Pancreas (tissue), 10 donors: ENCODE data around the gene ZDHHC24. TPM values are rescaled to one million over a fixed set of nuclear protein-coding genes. Genes with fewer than 3 reads are reported as not detected.

ENCODE experiments used
- ATAC-seq, 4 donors: fragments of 200-7000 bp; cut with Tn5 transposase; one replicate each; pipeline versions ENCODE4 v1.8.0 to v1.9.1; 2020; ENCODE audit warnings: mild to moderate bottlenecking in 4 of 4, moderate library complexity in 4 of 4
- DNase-seq, 6 donors: peaks; one replicate each; pipeline ENCODE4 v3.0.0-alpha.2; 2020
- FAIRE-seq: peaks from 2 replicates; lab custom pipeline; 2012; peaks lifted over from hg19 to GRCh38; lab: Jason Lieb, UNC
- H3K27ac ChIP-seq, 4 donors: fragments of 200-600 bp; sonication (generic); 1 replicate in 3 of 4; 2 replicates in 1 of 4; pipeline versions ENCODE4 v1.5.0 to v1.8.0; 2020
- H3K27me3 ChIP-seq, 4 donors: fragments of 200-600 bp; one replicate each; pipeline ENCODE4 v1.8.0; 2021
- H3K36me3 ChIP-seq, 3 donors: fragments of 200-600 bp; sonication (generic) in 1 of 3; one replicate each; pipeline versions ENCODE4 v1.5.0 to v1.8.0; 2020 to 2021
- H3K4me1 ChIP-seq, 3 donors: fragments of 200-600 bp; one replicate each; pipeline ENCODE4 v1.8.0; 2021
- H3K4me3 ChIP-seq, 4 donors: fragments of 200-600 bp; sonication (generic) in 2 of 4; one replicate each; pipeline versions ENCODE4 v1.5.0 to v1.8.0; 2020 to 2021
- H3K9me3 ChIP-seq, 4 donors: fragments of 200-600 bp; one replicate each; pipeline ENCODE4 v1.8.0; 2021
- WGBS, 2 donors: extraction: QIAGEN DNeasy Blood & Tissue Kit; methylation state at CpG; one replicate each; pipeline ENCODE4 v1.1.7; 2013; 5-methylcytosine and 5-hydroxymethylcytosine counted together
- intact Hi-C, 3 donors: fragments of 100-400 bp; cut with DNase I; formaldehyde crosslinking; loops; one replicate each; pipeline versions ENCODE4 v1.11.1 to v1.14.2; 2022
- polyA plus RNA-seq, 2 donors: library from polyadenylated mRNA; stranded (reverse); fragments of 200-250 nt; gene quantifications; one replicate each; pipeline ENCODE4 v1.2.3, GENCODE V29; 2013
- total RNA-seq, 6 donors: library from RNA; stranded (reverse); fragmentation: NEBNext Ultra II Directional in 4 of 6; extraction: Animal tissue kit (Norgen Biotek cat#: 25700) in 4 of 6; gene quantifications; one replicate each; pipeline versions ENCODE4 v1.2.1 to v1.2.4, GENCODE V29; 2021 to 2023
- TF ChIP-seq, protein P1 (sequence below), 4 donors: fragments of 200-600 bp; sonication (generic) in 3 of 4; IDR thresholded peaks; one replicate each; pipeline versions ENCODE4 v1.5.0 to v1.8.0; 2021; ENCODE audit warnings: antibody characterized with exemption in 4 of 4
- donor health status: healthy with polysubstance abuse.
- donor health status: DM: no; HTN: no; CAD: no; lungs with moderate emphysema.
- donor health status: DM: no; HTN: no; CAD: no.
- donor health status: control.
- donor health status: control.
- donor health status: Bipolar disorder and iron deficiency.
- donor health status: DM: yes; HTN: yes; CAD: no.
- donor health status: DM: no; HTN: no; CAD: no.
- donor health status: DM: no; HTN: no; CAD: no.
- donor health status: DM: yes; HTN: yes; CAD: no.

The ZDHHC24 gene
- total and polyA plus RNA-seq, 8 donors = 7.0 to 11.4 (median 7.9) TPM

- intact Hi-C loops = no loop called here
- no peak for ATAC-seq
Observed at GRCh38 chr11:66477263-66478201, 68.3 kb downstream of the ZDHHC24 start.

GRCh38 chr11:66476841-66477251 is 69.0 kb downstream of the ZDHHC24 start:
- DNase-seq = no peak
- Histone ChIP-seq H3K4me3 (no peak overlapping the region), H3K4me1 (peaks cover 0 to 10% (median 0%) of the 10 kb centered on the region in 3 donors), H3K9me3 (no peaks in the 10 kb centered on the region), H3K27ac (no peak overlapping the region), H3K36me3 (no peaks in the 10 kb centered on the region), H3K27me3 (no peaks in the 10 kb centered on the region)
- 75 to 79% methylated on average over 9 of the region's 9 CpGs for WGBS, 2 donors
- FAIRE-seq = no peak
- TF ChIP-seq, protein P1, sequence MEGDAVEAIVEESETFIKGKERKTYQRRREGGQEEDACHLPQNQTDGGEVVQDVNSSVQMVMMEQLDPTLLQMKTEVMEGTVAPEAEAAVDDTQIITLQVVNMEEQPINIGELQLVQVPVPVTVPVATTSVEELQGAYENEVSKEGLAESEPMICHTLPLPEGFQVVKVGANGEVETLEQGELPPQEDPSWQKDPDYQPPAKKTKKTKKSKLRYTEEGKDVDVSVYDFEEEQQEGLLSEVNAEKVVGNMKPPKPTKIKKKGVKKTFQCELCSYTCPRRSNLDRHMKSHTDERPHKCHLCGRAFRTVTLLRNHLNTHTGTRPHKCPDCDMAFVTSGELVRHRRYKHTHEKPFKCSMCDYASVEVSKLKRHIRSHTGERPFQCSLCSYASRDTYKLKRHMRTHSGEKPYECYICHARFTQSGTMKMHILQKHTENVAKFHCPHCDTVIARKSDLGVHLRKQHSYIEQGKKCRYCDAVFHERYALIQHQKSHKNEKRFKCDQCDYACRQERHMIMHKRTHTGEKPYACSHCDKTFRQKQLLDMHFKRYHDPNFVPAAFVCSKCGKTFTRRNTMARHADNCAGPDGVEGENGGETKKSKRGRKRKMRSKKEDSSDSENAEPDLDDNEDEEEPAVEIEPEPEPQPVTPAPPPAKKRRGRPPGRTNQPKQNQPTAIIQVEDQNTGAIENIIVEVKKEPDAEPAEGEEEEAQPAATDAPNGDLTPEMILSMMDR (IDR thresholded peaks at IDR 0.05) = no peak
- intact Hi-C loops = no loop called here
- ATAC-seq = no peak

More at GRCh38 chr11:66477263-66478201, 68.3 kb downstream of the ZDHHC24 start:
- no peaks in the 10 kb centered on the region for H3K9me3 ChIP-seq
- no peaks in the 10 kb centered on the region for H3K27me3 ChIP-seq
- DNase-seq (no peak), FAIRE-seq (no peak)
- no peaks in the 10 kb centered on the region for H3K36me3 ChIP-seq
- WGBS, 2 donors = 87 to 95% methylated on average over 11 of the region's 11 CpGs
- H3K4me3 ChIP-seq = no peak overlapping the region
- no peak overlapping the region for H3K27ac ChIP-seq
- peaks cover 0 to 10% (median 0%) of the 10 kb centered on the region in 3 donors for H3K4me1 ChIP-seq
- TF ChIP-seq, protein P1 (IDR thresholded peaks at IDR 0.05) = no peak

GRCh38 chr11:66476173-66476840 is 69.5 kb downstream of the ZDHHC24 start:
- DNase-seq (no peak), FAIRE-seq (no peak), ATAC-seq (no peak)
- intact Hi-C loops = no loop called here
- TF ChIP-seq, protein P1 (IDR thresholded peaks at IDR 0.05) = no peak
- no peaks in the 10 kb centered on the region for H3K9me3 ChIP-seq
- no peak overlapping the region for H3K4me3 ChIP-seq
- H3K27me3 ChIP-seq = no peaks in the 10 kb centered on the region
- H3K4me1 ChIP-seq = peaks cover 0 to 10% (median 0%) of the 10 kb centered on the region in 3 donors
- H3K27ac ChIP-seq = no peak overlapping the region
- WGBS, 2 donors = 76 to 83% methylated on average over 10 of the region's 10 CpGs
- no peaks in the 10 kb centered on the region for H3K36me3 ChIP-seq

GRCh38 chr11:66475349-66476172 is 70.3 kb downstream of the ZDHHC24 start:
- H3K4me3 ChIP-seq = no peak overlapping the region
- ATAC-seq (no peak), DNase-seq (no peak), FAIRE-seq (no peak)
- 94 to 95% methylated on average over 44 of the region's 44 CpGs for WGBS, 2 donors
- no peaks in the 10 kb centered on the region for H3K27me3 ChIP-seq
- no peak overlapping the region for H3K27ac ChIP-seq
- TF ChIP-seq, protein P1 (IDR thresholded peaks at IDR 0.05) = no peak
- no peaks in the 10 kb centered on the region for H3K36me3 ChIP-seq
- no peaks in the 10 kb centered on the region for H3K9me3 ChIP-seq
- H3K4me1 ChIP-seq = peaks cover 0 to 6% (median 0%) of the 10 kb centered on the region in 3 donors
- intact Hi-C loops = no loop called here
